CD1c-positive myeloid dendritic cell (primary cell): ENCODE results near the gene HS2ST1.

Experiments
- DNase-seq: peaks from one replicate; pipeline ENCODE4 v3.0.0-alpha.2; 2016; ENCODE audit errors: extremely low spot score

Gene HS2ST1

GRCh38 chr1:87137342-87137739, 222.9 kb downstream of the HS2ST1 start:
- DNase-seq = no peak

GRCh38 chr1:87140831-87141540, 226.6 kb downstream of the HS2ST1 start:
- DNase-seq = no peak

GRCh38 chr1:87141556-87141955, 227.1 kb downstream of the HS2ST1 start:
- DNase-seq = no peak

GRCh38 chr1:87143413-87144135, 229.1 kb downstream of the HS2ST1 start:
- no peak for DNase-seq

- peak; percentile 21 for DNase-seq
Measured at GRCh38 chr1:87144316-87144895, 230.0 kb downstream of the HS2ST1 start.

GRCh38 chr1:87144981-87145380, 230.5 kb downstream of the HS2ST1 start:
- no peak for DNase-seq

- DNase-seq = no peak
Measured at GRCh38 chr1:87146538-87146937, 232.1 kb downstream of the HS2ST1 start.

- no peak for DNase-seq
Measured at GRCh38 chr1:87146986-87147385, 232.6 kb downstream of the HS2ST1 start.

GRCh38 chr1:87147851-87148250, 233.4 kb downstream of the HS2ST1 start:
- no peak for DNase-seq

- peak; percentile 78 for DNase-seq
Measured at GRCh38 chr1:87148661-87149060, 234.2 kb downstream of the HS2ST1 start.

- peak; percentile 72 for DNase-seq
Measured at GRCh38 chr1:87149241-87150041, 235.0 kb downstream of the HS2ST1 start.

- peak; percentile 17 for DNase-seq
Measured at GRCh38 chr1:87150143-87150542, 235.7 kb downstream of the HS2ST1 start.

GRCh38 chr1:87151500-87152421, 237.3 kb downstream of the HS2ST1 start:
- peak; percentile 88 for DNase-seq

- peak; percentile 85 for DNase-seq
Measured at GRCh38 chr1:87154384-87154783, 239.9 kb downstream of the HS2ST1 start.

GRCh38 chr1:87155170-87155569, 240.7 kb downstream of the HS2ST1 start:
- DNase-seq = no peak

- no peak for DNase-seq
Measured at GRCh38 chr1:87155648-87156047, 241.2 kb downstream of the HS2ST1 start.

- DNase-seq = no peak
Measured at GRCh38 chr1:87156124-87156523, 241.7 kb downstream of the HS2ST1 start.

GRCh38 chr1:87159378-87159915, 245.0 kb downstream of the HS2ST1 start:
- no peak for DNase-seq
